GM19351 (cell line): ENCODE results near the gene FGR.
"Not testable (repeated sequence)": the region's sequence is repeated elsewhere in the genome, so short reads cannot be mapped to it uniquely, and the experiment has no call there.

Experiments used
- ATAC-seq: cut with Tn5 transposase; IDR thresholded peaks from one replicate; pipeline ENCODE4 v1.9.1; 2021; ENCODE audit warnings: mild to moderate bottlenecking, moderate library complexity; ENCODE audit not compliant: unreplicated experiment

FGR gene

DNA sequence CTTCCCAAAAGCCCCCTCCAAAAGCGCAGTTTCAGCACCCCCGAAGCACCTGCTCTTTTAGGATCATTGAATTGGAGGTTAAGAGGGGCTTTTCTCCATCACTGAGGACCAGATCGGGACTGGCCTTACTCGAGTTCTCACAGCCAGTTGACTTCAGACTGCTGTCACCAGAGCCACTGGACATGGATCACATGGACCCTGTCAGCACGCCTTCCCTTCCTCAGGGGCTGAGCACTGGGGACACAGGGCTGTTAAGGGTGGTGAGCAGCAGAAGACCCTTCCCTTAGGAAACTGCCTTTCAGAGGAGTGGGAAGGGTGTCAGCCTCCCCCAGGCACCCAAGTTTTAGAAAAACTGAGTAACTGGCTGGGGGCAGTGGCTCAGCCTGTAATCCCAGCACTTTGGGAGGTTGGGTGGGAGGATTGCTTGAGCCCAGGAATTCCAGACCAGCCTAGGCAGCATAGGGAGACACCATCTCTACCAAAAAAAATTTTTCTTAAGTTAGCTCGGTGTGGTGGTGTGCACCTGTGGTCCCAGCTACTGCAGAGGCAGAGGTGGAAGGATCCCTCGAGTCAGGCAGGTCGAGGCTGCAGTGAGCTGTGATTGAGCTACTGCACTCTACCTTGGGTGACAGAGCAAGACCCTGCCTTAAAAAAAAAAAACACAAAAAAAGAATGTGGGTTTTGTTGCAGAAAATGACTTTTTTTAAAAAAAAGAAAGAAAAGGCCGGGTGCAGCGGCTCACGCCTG, 584 bp upstream of the FGR start:
- no peak for ATAC-seq

DNA sequence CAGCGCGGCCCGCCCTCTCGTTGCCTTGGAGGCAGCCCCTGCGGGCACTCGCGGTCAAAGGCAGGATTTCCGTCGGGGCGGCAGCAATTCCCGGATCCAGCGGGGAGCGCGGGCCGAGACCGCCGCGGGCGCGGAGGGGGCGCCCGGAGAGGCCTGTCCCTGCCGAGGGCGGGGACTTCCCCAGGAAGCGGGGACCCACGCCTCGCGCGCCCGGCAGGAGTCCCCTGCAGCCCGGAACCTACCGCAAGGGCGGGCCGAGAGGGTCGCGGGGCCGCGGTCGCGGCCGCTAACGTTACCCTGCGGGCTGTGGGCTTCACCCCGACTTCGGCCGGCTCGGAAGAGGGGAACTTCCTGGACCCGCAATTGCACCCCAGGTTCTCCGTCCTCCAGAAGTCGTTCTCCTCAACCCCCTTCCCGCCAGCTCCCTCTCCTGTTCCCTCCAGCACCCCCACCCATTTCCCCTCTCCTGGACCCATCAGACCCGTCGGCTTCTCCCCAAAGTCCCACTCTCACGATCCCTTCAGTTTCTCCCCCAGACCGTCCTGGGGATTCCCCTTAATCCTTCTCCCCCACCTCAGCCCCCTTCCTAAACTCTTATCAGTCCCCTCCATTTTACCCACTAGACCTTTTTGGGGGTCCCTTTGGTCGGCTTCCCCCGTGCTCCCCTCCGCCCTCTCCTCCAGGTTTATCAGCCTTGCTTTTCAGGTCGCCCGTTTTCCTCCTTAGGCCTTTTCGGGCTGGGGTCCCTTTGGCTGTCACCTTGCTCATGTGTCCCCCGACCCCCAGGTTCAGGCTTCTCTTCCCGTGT, 604 bp downstream of the FGR start:
- no peak for ATAC-seq

GRCh38 chr1:27633640-27634176, 1.3 kb downstream of the FGR start:
- no peak for ATAC-seq

- ATAC-seq = no peak
Observed at GRCh38 chr1:27633298-27633610, 1.7 kb downstream of the FGR start.

DNA sequence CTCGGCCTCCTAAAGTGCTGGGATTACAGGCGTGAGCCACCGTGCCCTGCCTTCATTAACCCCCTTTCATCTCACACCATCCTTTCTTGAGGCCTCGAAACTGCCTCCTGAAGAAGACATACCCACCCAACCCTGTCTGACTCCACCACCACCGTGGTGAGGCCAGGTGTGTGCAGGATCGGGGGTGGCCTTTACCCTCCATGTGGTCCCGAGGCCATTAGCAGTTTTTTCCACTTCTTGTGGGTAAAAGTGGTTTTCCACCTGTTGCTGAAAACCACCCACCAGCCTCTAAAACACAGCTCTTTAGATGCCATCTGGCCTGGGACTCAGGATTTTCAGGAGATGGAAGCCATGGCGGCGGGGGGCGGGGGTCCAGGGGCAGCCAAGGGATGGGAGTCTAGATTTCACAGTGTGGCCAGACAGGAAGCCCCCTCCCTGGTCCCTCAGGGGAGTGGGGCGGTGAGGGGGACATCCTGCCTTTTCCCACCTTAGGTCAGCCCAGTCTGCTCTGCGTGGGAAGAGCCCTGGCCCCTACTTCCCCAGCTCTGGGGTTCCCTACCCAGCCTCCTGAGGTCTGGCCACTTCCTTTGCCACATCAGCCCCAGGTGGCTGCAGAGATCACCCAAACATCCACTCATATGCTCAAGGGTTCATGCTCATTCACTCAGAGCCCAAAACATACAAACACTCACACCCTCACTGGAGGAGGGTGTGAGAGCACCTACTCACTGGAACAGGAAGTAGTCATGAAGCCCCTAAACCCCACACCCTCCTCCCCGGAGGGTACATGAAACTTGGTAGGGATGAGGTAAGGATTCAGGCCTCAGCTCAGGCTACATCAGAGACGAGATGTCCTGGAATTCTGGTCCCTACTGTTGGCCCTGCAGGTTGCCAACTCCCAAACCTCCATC, 2.3 kb downstream of the FGR start:
- peak; percentile 37 for ATAC-seq

DNA sequence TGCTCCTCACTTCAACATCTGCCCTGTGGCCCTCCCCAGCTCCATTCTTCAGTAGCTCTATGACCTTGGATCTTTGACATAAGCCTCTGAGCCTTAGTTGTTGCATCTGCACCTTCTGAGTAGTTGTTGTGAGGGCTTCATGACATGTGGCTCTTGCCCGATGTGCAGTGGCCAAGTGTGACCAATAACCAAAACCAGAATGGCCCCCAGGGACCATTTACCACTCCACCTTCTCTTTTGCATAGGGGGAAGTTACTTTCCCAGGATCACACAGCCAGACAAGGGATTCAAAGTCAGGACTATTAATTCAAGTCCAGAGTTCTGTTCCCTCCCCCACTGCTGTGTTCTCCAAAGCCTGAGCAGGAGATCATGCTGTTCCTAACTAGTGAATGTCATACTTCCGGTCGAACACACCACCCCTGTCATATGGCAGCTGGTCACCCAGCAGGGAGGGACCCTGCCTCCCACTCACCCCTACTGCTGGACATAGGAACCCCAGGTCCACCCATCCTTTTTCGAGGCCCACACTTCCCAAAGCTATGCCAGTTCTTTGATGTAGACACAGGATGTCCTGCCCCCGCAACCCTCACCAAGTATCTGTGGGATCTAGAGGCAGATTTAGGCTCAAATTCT, 4.0 kb downstream of the FGR start:
- ATAC-seq = no peak

- ATAC-seq = no peak
Observed at GRCh38 chr1:27628712-27629111, 6.3 kb downstream of the FGR start.

DNA sequence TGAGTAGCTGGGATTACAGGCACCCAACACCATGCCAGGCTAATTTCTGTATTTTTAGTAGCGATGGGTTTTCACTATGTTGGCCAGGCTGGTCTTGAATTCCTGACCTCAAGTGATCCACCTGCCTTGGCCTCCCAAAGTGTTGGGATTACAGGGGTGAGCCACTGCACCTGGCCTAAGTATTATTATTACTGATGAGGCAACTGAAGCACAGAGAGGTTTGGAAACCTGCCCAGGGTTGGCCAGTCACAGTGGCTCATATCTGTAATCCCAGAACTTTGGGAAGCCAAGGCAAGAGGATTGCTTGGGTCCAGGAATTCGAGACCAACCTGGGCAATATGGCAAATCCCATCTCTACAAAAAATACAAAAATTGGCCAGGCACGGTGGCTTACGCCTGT, 7.3 kb downstream of the FGR start:
- ATAC-seq = not testable (repeated sequence)

DNA sequence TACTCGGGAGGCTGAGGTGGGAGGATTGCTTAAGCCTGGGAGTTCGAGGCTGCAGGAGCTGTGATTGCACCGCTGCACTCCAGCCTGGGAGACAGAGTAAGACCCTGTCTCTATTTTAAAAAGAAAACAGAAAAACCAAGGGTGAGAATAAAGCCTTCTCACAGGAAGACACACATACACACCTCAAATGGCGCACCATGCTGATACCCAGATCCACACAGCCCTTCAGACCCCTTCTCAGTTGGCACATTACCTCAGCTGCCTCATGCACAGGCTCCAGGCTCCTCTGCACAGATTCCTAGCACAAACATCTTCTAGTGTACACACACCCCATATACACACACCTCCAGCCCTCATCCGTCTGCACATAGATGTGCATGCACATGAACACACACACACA, 7.9 kb downstream of the FGR start:
- ATAC-seq = no peak

- ATAC-seq = no peak
Observed at GRCh38 chr1:27626031-27626935, 8.7 kb downstream of the FGR start.

GRCh38 chr1:27624467-27625178, 10.4 kb downstream of the FGR start:
- no peak for ATAC-seq

DNA sequence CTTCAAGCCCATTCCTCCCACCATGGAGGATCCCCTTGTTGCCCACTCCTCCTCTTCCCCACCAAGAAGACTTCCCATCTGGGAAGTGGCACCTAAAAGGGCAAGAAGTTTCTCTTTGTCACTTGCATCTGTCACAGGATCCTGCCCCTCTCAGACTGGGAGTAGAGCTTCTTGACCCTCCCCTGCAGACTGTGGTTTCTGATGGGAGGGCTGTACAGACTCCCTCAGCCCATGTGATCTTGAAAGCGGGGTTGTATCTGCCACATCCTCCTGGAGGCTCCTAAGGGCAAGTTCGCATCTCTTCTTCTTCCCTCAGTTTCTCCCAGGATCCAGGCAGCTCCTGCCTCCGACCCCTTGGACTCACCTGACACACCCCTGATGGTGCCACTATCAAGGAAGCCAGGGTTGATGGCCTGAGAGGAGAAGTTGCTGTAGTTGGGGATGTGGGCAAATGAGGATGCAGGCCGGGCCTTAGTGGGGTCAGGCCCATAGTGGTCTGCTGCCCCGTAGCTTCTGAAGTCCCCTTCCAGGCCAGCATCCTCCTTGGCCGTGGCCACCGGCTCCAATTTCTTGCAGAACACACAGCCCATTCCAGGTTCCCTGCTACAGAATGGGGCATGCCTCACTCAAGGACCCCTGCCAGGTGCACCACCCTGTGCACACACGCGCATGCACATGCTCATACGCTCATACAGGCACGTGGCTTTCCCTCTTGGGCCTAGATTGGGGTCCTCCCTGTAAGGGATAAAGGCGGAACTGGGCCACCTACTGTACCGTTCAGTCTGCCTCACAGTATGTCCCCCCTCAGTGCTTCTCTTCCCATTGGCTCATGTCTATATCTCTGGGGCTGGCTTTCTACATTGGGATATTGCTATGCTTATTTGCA, 11.4 kb downstream of the FGR start:
- ATAC-seq = no peak

- ATAC-seq = no peak
Observed at GRCh38 chr1:27622828-27623227, 12.2 kb downstream of the FGR start.

DNA sequence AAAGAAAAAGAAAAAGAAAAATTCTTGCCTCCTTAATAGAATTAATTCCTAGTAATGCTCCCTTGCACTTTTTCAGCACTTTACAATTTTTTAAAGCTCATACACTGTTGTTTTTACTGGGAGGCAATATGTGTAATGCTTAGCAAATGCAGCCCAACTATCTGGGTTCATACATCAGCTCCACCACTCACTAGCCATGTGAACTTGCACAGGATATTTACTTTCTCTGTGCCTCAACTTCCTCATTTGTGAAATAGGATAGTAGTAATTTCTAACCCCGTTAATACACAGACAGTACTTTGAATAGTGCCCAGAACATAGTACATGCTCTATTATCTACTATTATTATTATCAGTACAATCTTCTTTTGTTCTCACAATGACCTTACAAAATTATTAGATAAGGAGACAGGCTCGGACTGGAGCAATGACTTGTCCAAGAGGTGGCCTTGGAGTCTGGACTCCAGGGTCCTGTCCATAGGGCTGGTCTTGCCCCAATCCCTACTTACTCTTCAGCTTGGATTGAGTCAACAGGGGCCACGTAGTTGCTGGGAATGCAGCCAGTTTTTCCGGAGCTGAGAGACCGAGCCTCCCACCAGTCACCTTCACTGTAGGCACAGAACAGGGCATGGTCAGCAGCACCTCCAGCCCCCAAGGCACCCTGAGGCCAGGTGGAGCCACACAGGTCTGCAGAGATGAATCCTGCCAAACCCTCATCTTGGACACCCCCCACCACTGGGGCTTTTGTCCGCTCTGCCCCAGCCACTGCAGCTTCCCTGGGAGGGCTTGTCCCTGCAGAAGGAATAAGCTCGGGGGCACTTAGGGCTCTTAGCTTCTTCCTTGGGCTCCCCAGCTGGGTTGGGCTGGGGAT, 13.7 kb downstream of the FGR start:
- no peak for ATAC-seq

DNA sequence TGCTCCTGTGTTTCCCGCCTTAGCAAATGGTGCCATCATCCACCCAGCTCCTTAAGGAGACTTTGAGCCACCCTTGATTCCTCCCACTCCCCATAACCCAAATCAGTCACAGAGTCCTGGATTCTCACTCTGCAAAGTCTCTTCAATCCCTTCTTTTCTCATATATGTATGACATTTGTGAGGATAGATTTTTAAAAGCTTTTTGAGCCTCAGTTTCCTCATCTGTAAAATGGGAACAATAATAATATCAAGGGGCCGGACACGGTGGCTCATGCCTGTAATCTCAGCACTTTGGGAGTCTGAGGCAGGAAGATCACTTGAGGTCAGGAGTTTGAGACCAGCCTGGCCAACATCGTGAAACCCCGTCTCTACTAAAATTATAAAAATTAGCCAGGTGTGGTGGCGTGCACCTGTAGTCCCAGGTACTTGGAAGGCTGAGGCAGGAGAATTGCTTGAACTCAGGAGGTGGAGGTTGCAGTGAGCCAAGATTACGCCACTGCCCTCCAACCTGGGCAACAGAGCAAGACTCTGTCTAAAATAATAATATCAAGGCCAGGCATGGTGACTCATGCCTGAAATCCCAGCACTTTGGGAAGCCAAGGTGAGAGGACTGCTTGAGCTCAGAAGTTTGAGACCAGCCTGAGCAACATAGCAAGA, 15.1 kb downstream of the FGR start:
- not testable (repeated sequence) for ATAC-seq

- no peak for ATAC-seq
Observed at GRCh38 chr1:27618341-27619082, 16.5 kb downstream of the FGR start.
